H1 (cell line): Measurements from ENCODE around the gene YAF2. TPM values are rescaled to one million over a fixed set of nuclear protein-coding genes. Genes with fewer than 3 reads are reported as not detected.

ENCODE experiments used
- CTCF ChIA-PET: fragments of 300-600 bp; sonication (Branson Sonifier 250); formaldehyde crosslinking; loops from one replicate; lab custom pipeline; 2021; ENCODE audit not compliant: partially characterized antibody; lab: Charles Lee
- POLR2A ChIA-PET: fragments of 300-600 bp; sonication (Branson Sonifier 250); formaldehyde crosslinking; loops from one replicate; lab custom pipeline; 2021; ENCODE audit warnings: inconsistent platforms; ENCODE audit not compliant: partially characterized antibody; lab: Charles Lee
- DNase-seq, 2 experiments: peaks; one replicate each; pipeline versions ENCODE4 v3.0.0 to v3.0.0-alpha.2; 2010 to 2022; ENCODE audit warnings: low spot score in 2 of 2, low read depth in 1 of 2, mixed read lengths in 1 of 2
- FAIRE-seq: peaks from 2 replicates; lab custom pipeline; 2011; peaks lifted over from hg19 to GRCh38; lab: Jason Lieb, UNC
- H2AFZ ChIP-seq: 2 replicates; pipeline ENCODE4 v1.8.1; 2012; ENCODE audit warnings: low read length, inconsistent platforms
- H2AK5ac ChIP-seq: 2 replicates; pipeline ENCODE4 v1.6.1; 2013; ENCODE audit warnings: low read depth, low read length
- H2BK120ac ChIP-seq: replicated peaks from 2 replicates; pipeline ENCODE3; 2013; ENCODE audit warnings: low read depth, low read length, inconsistent platforms
- H2BK12ac ChIP-seq: 2 replicates; pipeline ENCODE4 v1.6.1; 2013; ENCODE audit warnings: low read depth, low read length
- H2BK15ac ChIP-seq: 2 replicates; pipeline ENCODE4 v1.6.1; 2013; ENCODE audit warnings: low read length
- H2BK20ac ChIP-seq: 2 replicates; pipeline ENCODE4 v1.6.1; 2013; ENCODE audit warnings: low read length
- H2BK5ac ChIP-seq: 2 replicates; pipeline ENCODE4 v1.6.1; 2013; ENCODE audit warnings: low read depth, low read length
- H3K14ac ChIP-seq: 2 replicates; pipeline ENCODE4 v1.6.1; 2013; ENCODE audit warnings: inconsistent platforms; ENCODE audit not compliant: insufficient read length
- H3K18ac ChIP-seq: 2 replicates; pipeline ENCODE4 v1.6.1; 2013; ENCODE audit warnings: low read length; ENCODE audit errors: extremely low read depth
- H3K23ac ChIP-seq: 2 replicates; pipeline ENCODE4 v1.6.1; 2013; ENCODE audit warnings: inconsistent platforms; ENCODE audit not compliant: insufficient read length
- H3K23me2 ChIP-seq: 2 replicates; pipeline ENCODE4 v1.6.1; 2013; ENCODE audit warnings: low read depth, low read length
- H3K27ac ChIP-seq: 2 replicates; pipeline ENCODE4 v1.6.1; 2011; ENCODE audit warnings: low read depth, low read length, inconsistent platforms
- H3K27me3 ChIP-seq, 4 experiments: replicated peaks in 1 of 4; 1 replicate in 1 of 4; 2 replicates in 3 of 4; pipeline versions ENCODE4 v1.6.1 to v1.8.1; 2011 to 2013; ENCODE audit warnings: low read length in 3 of 4, mild to moderate bottlenecking in 3 of 4, inconsistent platforms in 2 of 4, mixed read lengths in 2 of 4, moderate library complexity in 1 of 4; ENCODE audit not compliant: control insufficient read depth in 3 of 4, insufficient read depth in 3 of 4; ENCODE audit errors: extremely low read depth in 1 of 4
- H3K36me3 ChIP-seq, 4 experiments: 2 replicates each; pipeline versions ENCODE4 v1.6.1 to v1.8.1; 2011 to 2013; ENCODE audit warnings: mild to moderate bottlenecking in 4 of 4, low read length in 3 of 4, moderate library complexity in 2 of 4, control low read depth in 1 of 4, inconsistent platforms in 1 of 4; ENCODE audit not compliant: insufficient read depth in 4 of 4, control insufficient read depth in 2 of 4
- H3K4ac ChIP-seq: replicated peaks from 2 replicates; pipeline ENCODE3; 2013; ENCODE audit warnings: low read length, low read depth, mixed read lengths, inconsistent platforms; ENCODE audit not compliant: insufficient read length
- H3K4me1 ChIP-seq, 4 experiments: replicated peaks in 1 of 4; 1 replicate in 1 of 4; 2 replicates in 3 of 4; pipeline versions ENCODE4 v1.6.1 to v1.8.1; 2011 to 2013; ENCODE audit warnings: low read length in 3 of 4, inconsistent platforms in 2 of 4, mixed read lengths in 1 of 4; ENCODE audit not compliant: insufficient read depth in 4 of 4, control insufficient read depth in 3 of 4
- H3K4me2 ChIP-seq, 2 experiments: 2 replicates each; pipeline versions ENCODE4 v1.6.1 to v1.8.1; 2011 to 2013; ENCODE audit warnings: low read depth in 2 of 2, low read length in 2 of 2, control low read depth in 1 of 2, inconsistent platforms in 1 of 2, mild to moderate bottlenecking in 1 of 2; ENCODE audit not compliant: insufficient read depth in 1 of 2
- H3K4me3 ChIP-seq, 4 experiments: fragments of 200-600, 300-600 bp in 1 of 4; sonication (generic), shearing (Covaris generic), sonication (Bioruptor Twin) in 1 of 4; 2 replicates each; pipeline versions ENCODE4 v1.5.1 to v1.8.1; 2011 to 2016; ENCODE audit warnings: low read length in 4 of 4, low read depth in 3 of 4, control low read depth in 2 of 4, inconsistent platforms in 2 of 4, mild to moderate bottlenecking in 2 of 4, mixed read lengths in 1 of 4, moderate library complexity in 1 of 4; ENCODE audit not compliant: insufficient read depth in 2 of 4; ENCODE audit errors: extremely low read depth in 1 of 4
- H3K56ac ChIP-seq: replicated peaks from 2 replicates; pipeline ENCODE3; 2013; ENCODE audit warnings: low read depth, mild to moderate bottlenecking, mixed read lengths, low read length, inconsistent platforms; ENCODE audit not compliant: insufficient read length
- H3K79me1 ChIP-seq: 2 replicates; pipeline ENCODE4 v1.6.1; 2013; ENCODE audit warnings: low read depth, low read length, control low read depth
- H3K79me2 ChIP-seq, 2 experiments: 2 replicates each; pipeline versions ENCODE4 v1.6.1 to v1.8.1; 2012 to 2013; ENCODE audit warnings: low read length in 2 of 2, mild to moderate bottlenecking in 2 of 2, inconsistent platforms in 1 of 2; ENCODE audit not compliant: insufficient read depth in 2 of 2, control insufficient read depth in 1 of 2
- H3K9ac ChIP-seq, 4 experiments: replicated peaks in 1 of 4; 1 replicate in 1 of 4; 2 replicates in 3 of 4; pipeline versions ENCODE4 v1.6.1 to v1.8.1; 2011 to 2013; ENCODE audit warnings: low read depth in 3 of 4, low read length in 3 of 4, control low read depth in 2 of 4, mild to moderate bottlenecking in 2 of 4, moderate library complexity in 2 of 4, inconsistent platforms in 1 of 4; ENCODE audit errors: extremely low read depth in 1 of 4
- H3K9me3 ChIP-seq, 2 experiments: 2 replicates each; pipeline versions ENCODE4 v1.6.1 to v1.8.1; 2012 to 2013; ENCODE audit warnings: mild to moderate bottlenecking in 2 of 2, moderate library complexity in 2 of 2, control low read depth in 1 of 2, inconsistent platforms in 1 of 2, low read depth in 1 of 2, low read length in 1 of 2, mixed read lengths in 1 of 2; ENCODE audit not compliant: insufficient read depth in 2 of 2
- H4K20me1 ChIP-seq, 2 experiments: replicated peaks in 1 of 2; 2 replicates each; pipeline versions ENCODE3 to v1.8.1; 2011 to 2013; ENCODE audit warnings: inconsistent platforms in 2 of 2, low read length in 2 of 2, mild to moderate bottlenecking in 1 of 2; ENCODE audit not compliant: insufficient read depth in 2 of 2, control insufficient read depth in 1 of 2
- H4K5ac ChIP-seq: 2 replicates; pipeline ENCODE4 v1.6.1; 2013; ENCODE audit warnings: low read length, low read depth, mixed read lengths, inconsistent platforms; ENCODE audit not compliant: insufficient read length
- H4K8ac ChIP-seq: 2 replicates; pipeline ENCODE4 v1.8.0; 2013; ENCODE audit warnings: mild to moderate bottlenecking, moderate library complexity, low read length, inconsistent platforms; ENCODE audit not compliant: insufficient read depth; ENCODE audit errors: extremely low read depth
- H4K91ac ChIP-seq: replicated peaks from 2 replicates; pipeline ENCODE3; 2013; ENCODE audit warnings: low read length, mixed read lengths, inconsistent platforms; ENCODE audit not compliant: insufficient read length
- BACH1 ChIP-seq: IDR thresholded peaks from 2 replicates; pipeline ENCODE4 v1.6.1; 2012; ENCODE audit warnings: low read length, improper control_type of control experiment
- CBX5 ChIP-seq: fragments of 300-800, 300-1000 bp; sonication (generic); IDR thresholded peaks from 2 replicates; pipeline ENCODE4 v1.7.1; 2016; ENCODE audit warnings: antibody characterized with exemption, low read length, low read depth
- CHD1 ChIP-seq: IDR thresholded peaks from 2 replicates; pipeline ENCODE4 v1.6.1; 2012; ENCODE audit warnings: low read depth, low read length, improper control_type of control experiment
- CHD2 ChIP-seq: IDR thresholded peaks from 2 replicates; pipeline ENCODE4 v1.6.1; 2012; ENCODE audit warnings: low read length, improper control_type of control experiment
- CREB1 ChIP-seq: IDR thresholded peaks from 2 replicates; pipeline ENCODE4 v1.6.1; 2012; ENCODE audit warnings: inconsistent platforms
- KDM4A ChIP-seq: IDR thresholded peaks from one replicate; pipeline ENCODE4 v1.7.1; 2012; ENCODE audit warnings: low read depth, mild to moderate bottlenecking, moderate library complexity, low read length, inconsistent platforms; ENCODE audit not compliant: severe bottlenecking
- RFX5 ChIP-seq: IDR thresholded peaks from 2 replicates; pipeline ENCODE4 v1.6.1; 2011; ENCODE audit warnings: low read depth, low read length, improper control_type of control experiment, borderline replicate concordance
- RNF2 ChIP-seq: fragments of 200-900, 300-1000 bp; sonication (generic); IDR thresholded peaks from 2 replicates; pipeline ENCODE4 v1.7.1; 2016; ENCODE audit warnings: borderline replicate concordance, low read depth, mild to moderate bottlenecking, antibody characterized with exemption, low read length; ENCODE audit not compliant: poor library complexity, severe bottlenecking; ENCODE audit errors: missing control alignments
- SP2 ChIP-seq: IDR thresholded peaks from 2 replicates; pipeline ENCODE4 v1.6.1; 2012; ENCODE audit warnings: mild to moderate bottlenecking, low read length, inconsistent platforms
- SP4 ChIP-seq: IDR thresholded peaks from 2 replicates; pipeline ENCODE4 v1.6.1; 2012; ENCODE audit warnings: low read length, inconsistent platforms
- SRF ChIP-seq: IDR thresholded peaks from 2 replicates; pipeline ENCODE4 v1.6.1; 2011; ENCODE audit warnings: mild to moderate bottlenecking, low read depth, low read length, moderate library complexity
- TBP ChIP-seq: IDR thresholded peaks from 2 replicates; pipeline ENCODE4 v1.6.1; 2011; ENCODE audit warnings: low read depth, low read length, improper control_type of control experiment
- YY1 ChIP-seq: IDR thresholded peaks from 2 replicates; pipeline ENCODE4 v1.6.1; 2011; ENCODE audit warnings: low read depth, mild to moderate bottlenecking, low read length
- WGBS, 2 experiments: shearing (Covaris generic) in 1 of 2; methylation state at CpG; one replicate each; pipeline versions ENCODE4 v1.1.6 to v1.1.7; 2013 to 2015; ENCODE audit warnings: low lambda C conversion rate in 2 of 2, mixed read lengths in 2 of 2, inconsistent platforms in 1 of 2, low coverage in 1 of 2, missing lambda C conversion rate in 1 of 2; ENCODE audit not compliant: insufficient replicate concordance in 2 of 2, insufficient coverage in 1 of 2, insufficient read length in 1 of 2; ENCODE audit errors: extremely low coverage in 1 of 2, missing lambda C conversion rate in 1 of 2; 5-methylcytosine and 5-hydroxymethylcytosine counted together
- polyA plus RNA-seq, 7 experiments: library from polyadenylated mRNA; depleted of rRNA in 3 of 7; stranded (reverse) in 5 of 7; unstranded in 2 of 7; fragments of >200 nt in 5 of 7; fragments of 200-250 nt in 2 of 7; gene quantifications; 1 replicate in 5 of 7; 2 replicates in 1 of 7; 4 replicates in 1 of 7; pipeline versions ENCODE4 v1.2.1 to v1.2.3, GENCODE V29; 2011 to 2013; ENCODE audit warnings: missing spikeins in 2 of 7, mixed read lengths in 2 of 7
- total RNA-seq: library from RNA; stranded (reverse); fragmentation: NEBNext Ultra II Directional; extraction: Animal tissue kit (Norgen Biotek cat#: 25700); gene quantifications from 2 replicates; pipeline ENCODE4 v1.2.1, GENCODE V29; 2021
- TF ChIP-seq, protein P1 (sequence below): IDR thresholded peaks from 2 replicates; pipeline ENCODE4 v1.6.1; 2012; ENCODE audit warnings: inconsistent platforms

YAF2 gene
- total and polyA plus RNA-seq, 2 of the 8 experiments (the other 6 are each of a cell fraction or from before 2014, with no cell fraction given): 0.50 to 2.2 TPM

DNA sequence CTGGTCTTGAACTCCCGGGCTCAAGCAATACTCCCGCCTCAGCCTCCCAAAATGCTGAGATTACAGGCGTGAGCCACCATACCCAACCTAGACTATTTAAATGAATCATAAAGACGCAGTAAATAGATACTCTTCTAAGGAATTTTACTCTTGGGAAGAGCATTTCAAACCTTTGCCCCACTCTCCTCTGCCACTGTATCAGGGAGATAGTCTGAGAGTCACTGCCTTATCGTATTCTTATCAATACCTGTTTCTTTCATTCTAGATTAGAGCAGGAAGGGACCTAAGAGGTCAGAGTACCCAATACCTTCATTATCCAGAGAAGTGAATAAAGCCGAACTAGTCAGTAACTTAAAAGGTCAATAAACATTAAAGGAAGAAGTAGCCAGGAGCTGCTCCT lies 109.2 kb downstream of the YAF2 start:
- Histone ChIP-seq H3K79me1 (no peaks in the 10 kb centered on the region), H2BK12ac (no peak overlapping the region), H3K56ac (no peak overlapping the region), H2BK120ac (no peak overlapping the region), H3K23ac (no peak overlapping the region), H3K23me2 (no peaks in the 10 kb centered on the region), H3K4me2 (no peak overlapping the region), H3K27ac (no peak overlapping the region), H4K5ac (no peak overlapping the region), H3K9ac (no peak overlapping the region), H3K4me1 (peaks cover 0 to 10% (median 6%) of the 10 kb centered on the region in 4 experiments; a peak in 5 of 7 replicates), H3K27me3 (no peaks in the 10 kb centered on the region), H4K91ac (no peak overlapping the region), H3K79me2 (peaks cover 0 to 39% of the 10 kb centered on the region in 2 experiments; a peak in 2 of 4 replicates), H3K18ac (no peak overlapping the region), H2AK5ac (no peak overlapping the region), H3K36me3 (no peaks in the 10 kb centered on the region), H3K9me3 (no peaks in the 10 kb centered on the region), H3K4ac (no peak overlapping the region), H4K20me1 (peaks cover 0 to 7% of the 10 kb centered on the region in 2 experiments), H2BK5ac (no peak overlapping the region), H3K14ac (no peak overlapping the region), H3K4me3 (no peak overlapping the region), H4K8ac (no peak overlapping the region), H2AFZ (no peak overlapping the region), H2BK15ac (no peak overlapping the region), H2BK20ac (no peak overlapping the region)
- POLR2A ChIA-PET: no interaction called here
- FAIRE-seq: no peak
- CTCF ChIA-PET: interaction anchor here (0.6 to 2.2 kb wide), 7 partner anchors 9 to 441 kb away, joined by 4 to 12 read pairs (median 5); no protein-coding TSS in a partner anchor
- no peak for DNase-seq
- 90% methylated on average over 6 of the region's 6 CpGs; no CpG with 5 or more reads in 1 of the 2 experiments for WGBS, 2 experiments
- TF ChIP-seq BACH1 (no peak), CREB1 (no peak), RFX5 (no peak), RNF2 (no peak), CHD1 (no peak), SRF (no peak), CHD2 (no peak), KDM4A (no peak), YY1 (no peak), TBP (no peak), CBX5 (no peak), SP4 (no peak), SP2 (no peak)
- TF ChIP-seq, protein P1, sequence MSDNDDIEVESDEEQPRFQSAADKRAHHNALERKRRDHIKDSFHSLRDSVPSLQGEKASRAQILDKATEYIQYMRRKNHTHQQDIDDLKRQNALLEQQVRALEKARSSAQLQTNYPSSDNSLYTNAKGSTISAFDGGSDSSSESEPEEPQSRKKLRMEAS: no peak
